Measurements from ENCODE around the gene RFX1.
A peak's percentile ranks its signal among the peaks of the same experiment; 100 is the strongest.
"Not testable (repeated sequence)": the region's sequence is repeated elsewhere in the genome, so short reads cannot be mapped to it uniquely, and the experiment has no call there.

RFX1 gene

DNA sequence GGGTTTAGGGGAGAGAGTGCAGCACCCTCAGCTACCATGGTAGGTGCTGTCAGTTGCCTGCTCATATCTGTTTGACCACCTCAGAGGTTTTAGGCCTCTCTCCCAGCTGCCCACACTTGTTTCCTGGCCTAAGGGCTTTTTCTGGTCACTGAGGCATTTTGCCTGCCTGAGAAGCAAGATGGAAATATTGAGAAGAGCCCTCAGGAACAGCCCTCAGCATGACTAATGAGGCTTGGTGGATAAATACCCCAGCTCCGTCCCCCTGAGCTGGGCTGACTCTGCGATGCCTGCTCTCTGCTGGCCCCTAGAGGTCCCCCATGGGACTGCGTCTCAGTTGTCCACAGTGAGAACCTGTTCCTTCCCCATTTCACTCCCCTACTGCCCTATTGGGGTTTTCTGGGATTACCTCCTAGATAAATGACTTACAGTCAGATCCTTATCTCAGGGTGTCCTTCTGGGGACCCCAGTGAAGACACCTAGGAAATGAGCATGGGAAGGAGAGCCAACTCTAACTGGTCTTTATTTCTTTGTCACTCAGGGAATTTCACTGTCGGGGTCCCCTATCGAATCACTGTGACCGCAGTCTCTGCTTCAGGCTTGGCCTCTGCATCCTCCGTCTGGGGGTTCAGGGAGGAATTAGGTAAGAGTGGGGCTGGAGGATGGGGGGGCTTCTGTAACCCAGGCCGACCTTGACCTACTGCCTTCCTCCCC lies 42.5 kb upstream of the RFX1 start:
- Histone ChIP-seq H3K4me1 (no peaks in the 10 kb centered on the region), H3K27ac (no peak overlapping the region), H3K36me3 (ENCODE audit: control insufficient read depth, insufficient read depth, low read length) (no peaks in the 10 kb centered on the region), H2AFZ (no peak overlapping the region), H3K79me2 (no peaks in the 10 kb centered on the region), H3K27me3 (ENCODE audit: control insufficient read depth, insufficient read depth, low read length) (no peaks in the 10 kb centered on the region), H3K9ac (no peak overlapping the region), H3K4me2 (ENCODE audit: low read length) (no peak overlapping the region), H3K4me3 (ENCODE audit: low read depth, low read length) (no peak overlapping the region), H3K9me3 (ENCODE audit: control insufficient read depth, low read length) (no peaks in the 10 kb centered on the region)
- TF ChIP-seq, protein P1, sequence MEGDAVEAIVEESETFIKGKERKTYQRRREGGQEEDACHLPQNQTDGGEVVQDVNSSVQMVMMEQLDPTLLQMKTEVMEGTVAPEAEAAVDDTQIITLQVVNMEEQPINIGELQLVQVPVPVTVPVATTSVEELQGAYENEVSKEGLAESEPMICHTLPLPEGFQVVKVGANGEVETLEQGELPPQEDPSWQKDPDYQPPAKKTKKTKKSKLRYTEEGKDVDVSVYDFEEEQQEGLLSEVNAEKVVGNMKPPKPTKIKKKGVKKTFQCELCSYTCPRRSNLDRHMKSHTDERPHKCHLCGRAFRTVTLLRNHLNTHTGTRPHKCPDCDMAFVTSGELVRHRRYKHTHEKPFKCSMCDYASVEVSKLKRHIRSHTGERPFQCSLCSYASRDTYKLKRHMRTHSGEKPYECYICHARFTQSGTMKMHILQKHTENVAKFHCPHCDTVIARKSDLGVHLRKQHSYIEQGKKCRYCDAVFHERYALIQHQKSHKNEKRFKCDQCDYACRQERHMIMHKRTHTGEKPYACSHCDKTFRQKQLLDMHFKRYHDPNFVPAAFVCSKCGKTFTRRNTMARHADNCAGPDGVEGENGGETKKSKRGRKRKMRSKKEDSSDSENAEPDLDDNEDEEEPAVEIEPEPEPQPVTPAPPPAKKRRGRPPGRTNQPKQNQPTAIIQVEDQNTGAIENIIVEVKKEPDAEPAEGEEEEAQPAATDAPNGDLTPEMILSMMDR (IDR thresholded peaks at IDR 0.05), result peak; percentile 67

DNA sequence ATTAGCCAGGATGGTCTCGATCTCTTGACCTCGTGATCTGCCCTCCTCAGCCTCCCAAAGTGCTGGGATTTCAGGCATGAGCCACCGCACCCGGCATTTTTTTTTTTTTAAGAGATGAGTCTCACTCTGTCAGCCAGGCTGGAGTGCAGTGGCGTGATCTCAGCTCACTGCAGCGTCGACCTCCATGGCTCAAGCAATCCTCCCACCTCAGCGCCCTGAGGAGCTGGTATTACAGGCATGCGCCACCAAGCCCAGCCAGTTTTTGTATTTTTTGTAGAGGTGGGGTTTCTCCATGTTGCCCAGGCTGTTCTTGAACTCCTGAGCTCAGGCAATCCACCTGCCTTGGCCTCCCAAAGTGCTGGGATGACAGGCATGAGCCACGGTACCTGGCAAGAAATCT lies 41.7 kb upstream of the RFX1 start:
- not testable (repeated sequence) for H3K4me3 ChIP-seq (ENCODE audit: low read depth, low read length); H3K27ac ChIP-seq; H3K9me3 ChIP-seq (ENCODE audit: control insufficient read depth, low read length); H2AFZ ChIP-seq; H3K4me1 ChIP-seq; H3K4me2 ChIP-seq (ENCODE audit: low read length); H3K9ac ChIP-seq; H3K79me2 ChIP-seq; H3K27me3 ChIP-seq (ENCODE audit: control insufficient read depth, insufficient read depth, low read length); H3K36me3 ChIP-seq (ENCODE audit: control insufficient read depth, insufficient read depth, low read length)

DNA sequence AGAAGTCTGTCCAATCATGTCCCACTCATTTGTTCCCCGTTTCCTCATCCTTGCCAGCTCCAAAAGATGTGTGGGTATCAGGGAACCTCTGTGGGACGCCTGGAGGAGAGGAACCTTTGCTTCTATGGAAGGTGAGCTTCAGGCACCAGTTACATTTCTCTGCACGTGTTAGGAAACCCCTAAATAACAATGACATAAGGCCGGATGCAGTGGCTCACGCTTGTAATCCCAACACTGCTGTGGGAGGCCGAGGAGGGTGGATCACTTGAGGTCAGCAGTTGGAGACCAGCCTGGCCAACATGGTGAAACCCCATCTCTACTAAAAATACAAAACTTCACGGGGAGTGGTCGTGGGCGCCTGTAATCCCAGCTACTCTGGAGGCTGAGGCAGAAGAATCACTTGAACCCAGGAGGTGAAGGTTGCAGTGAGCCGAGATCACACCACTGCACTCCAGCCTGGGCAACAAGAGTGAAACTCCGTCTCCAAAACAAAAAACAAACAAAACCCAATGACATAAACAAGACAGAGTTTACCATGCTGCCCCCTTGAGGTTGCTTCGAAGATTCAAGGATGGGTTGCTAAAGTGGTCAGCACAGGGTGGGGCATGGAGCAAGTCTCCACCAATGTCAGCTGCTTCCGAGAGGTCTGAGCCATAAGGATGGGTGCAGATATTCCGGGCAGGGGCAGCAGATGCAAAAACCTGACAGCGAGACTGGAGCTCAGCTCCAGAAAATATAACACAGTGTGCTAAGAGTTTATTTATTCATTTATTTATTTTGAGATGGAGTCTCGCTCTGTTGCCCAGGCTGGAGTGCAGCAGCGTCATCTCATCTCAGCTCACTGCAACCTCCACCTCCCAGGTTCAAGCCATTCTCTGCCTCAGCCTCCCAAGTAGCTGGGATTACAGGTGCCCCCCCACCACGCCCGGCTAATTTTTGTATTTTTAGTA lies 36.8 kb upstream of the RFX1 start:
- not testable (repeated sequence) for H3K9ac ChIP-seq; H3K27me3 ChIP-seq (ENCODE audit: control insufficient read depth, insufficient read depth, low read length); H3K36me3 ChIP-seq (ENCODE audit: control insufficient read depth, insufficient read depth, low read length); H3K4me1 ChIP-seq; H3K9me3 ChIP-seq (ENCODE audit: control insufficient read depth, low read length); H3K79me2 ChIP-seq; H3K4me2 ChIP-seq (ENCODE audit: low read length)
- Histone ChIP-seq H2AFZ (peak overlapping the region; percentile 10), H3K27ac (peak overlapping the region; percentile 6), H3K4me3 (ENCODE audit: low read depth, low read length) (peak overlapping the region; percentile 16)
- TF ChIP-seq, protein P1 (IDR thresholded peaks at IDR 0.05), result peak; percentile 67

DNA sequence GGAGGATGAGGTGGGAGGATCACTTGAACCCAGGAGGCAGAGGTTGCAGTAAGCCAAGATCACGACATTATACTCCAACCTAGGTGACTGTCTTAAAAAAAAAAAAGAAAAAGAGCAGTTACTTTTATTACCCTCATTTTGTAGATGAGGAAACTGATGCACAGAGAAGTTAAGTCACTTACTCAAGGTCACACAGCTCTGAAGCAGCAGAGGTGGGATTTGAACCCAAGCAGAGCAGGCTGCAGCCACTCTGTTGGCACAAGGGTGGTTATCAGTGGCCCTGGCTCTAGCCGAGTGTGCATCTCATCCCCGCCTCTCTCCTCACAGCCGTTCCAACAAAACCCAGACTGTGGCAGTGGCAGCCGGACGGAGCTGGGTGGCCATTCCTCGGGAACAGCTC lies 33.1 kb upstream of the RFX1 start:
- no peak overlapping the region for H3K4me3 ChIP-seq (ENCODE audit: low read depth, low read length)
- TF ChIP-seq, protein P1 (IDR thresholded peaks at IDR 0.05), result no peak
- no peaks in the 10 kb centered on the region for H3K36me3 ChIP-seq (ENCODE audit: control insufficient read depth, insufficient read depth, low read length)
- H3K4me2 ChIP-seq (ENCODE audit: low read length), result no peak overlapping the region
- no peaks in the 10 kb centered on the region for H3K27me3 ChIP-seq (ENCODE audit: control insufficient read depth, insufficient read depth, low read length)
- H3K79me2 ChIP-seq, result no peaks in the 10 kb centered on the region
- no peak overlapping the region for H3K9ac ChIP-seq
- no peaks in the 10 kb centered on the region for H3K4me1 ChIP-seq
- no peak overlapping the region for H3K27ac ChIP-seq
- no peaks in the 10 kb centered on the region for H3K9me3 ChIP-seq (ENCODE audit: control insufficient read depth, low read length)
- no peak overlapping the region for H2AFZ ChIP-seq

DNA sequence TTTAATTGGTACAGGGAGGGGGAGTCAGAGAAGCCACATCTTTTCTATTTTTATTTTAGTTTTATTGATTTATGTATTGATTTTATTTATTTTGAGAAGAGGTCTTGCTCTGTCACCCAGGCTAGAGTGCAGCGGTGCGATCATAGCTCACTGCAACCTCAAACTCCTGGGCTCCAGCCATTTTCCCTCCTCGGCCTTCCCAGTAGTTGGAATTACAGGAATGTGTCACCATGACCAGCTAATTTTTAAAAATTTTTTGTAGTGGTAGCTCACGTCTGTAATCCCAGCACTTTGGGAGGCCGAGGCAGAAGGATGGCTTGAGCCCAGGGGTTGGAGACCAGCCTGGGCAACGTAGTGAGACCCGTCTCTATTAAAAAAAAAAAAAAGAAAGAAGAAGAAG lies 29.6 kb upstream of the RFX1 start:
- no peak overlapping the region for H3K9ac ChIP-seq
- TF ChIP-seq, protein P1 (IDR thresholded peaks at IDR 0.05), result no peak
- no peaks in the 10 kb centered on the region for H3K79me2 ChIP-seq
- no peaks in the 10 kb centered on the region for H3K9me3 ChIP-seq (ENCODE audit: control insufficient read depth, low read length)
- no peak overlapping the region for H3K4me2 ChIP-seq (ENCODE audit: low read length)
- H3K36me3 ChIP-seq (ENCODE audit: control insufficient read depth, insufficient read depth, low read length), result no peaks in the 10 kb centered on the region
- H3K27ac ChIP-seq, result no peak overlapping the region
- no peak overlapping the region for H2AFZ ChIP-seq
- no peak overlapping the region for H3K4me3 ChIP-seq (ENCODE audit: low read depth, low read length)
- H3K27me3 ChIP-seq (ENCODE audit: control insufficient read depth, insufficient read depth, low read length), result no peaks in the 10 kb centered on the region
- H3K4me1 ChIP-seq, result no peaks in the 10 kb centered on the region

DNA sequence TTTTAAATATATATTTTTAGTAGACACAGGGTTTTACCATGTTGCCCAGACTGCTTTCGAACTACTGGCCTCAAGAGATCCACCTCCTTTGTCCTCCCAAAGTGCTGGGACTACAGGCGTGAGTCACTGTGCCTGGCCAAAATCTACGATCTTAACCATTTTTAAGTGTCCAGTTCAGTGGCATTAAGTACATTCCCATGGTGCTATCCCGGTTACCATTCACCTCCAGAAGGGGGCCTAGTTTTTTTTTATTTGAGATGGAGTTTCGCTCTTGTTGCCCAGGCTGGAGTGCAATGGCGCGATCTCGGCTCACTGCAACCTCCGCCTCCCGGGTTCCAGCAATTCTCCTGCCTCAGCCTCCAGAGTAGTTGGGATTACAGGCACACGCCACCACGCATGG lies 29.0 kb upstream of the RFX1 start:
- not testable (repeated sequence) for H3K79me2 ChIP-seq; H3K36me3 ChIP-seq (ENCODE audit: control insufficient read depth, insufficient read depth, low read length); H2AFZ ChIP-seq; H3K27ac ChIP-seq; H3K4me3 ChIP-seq (ENCODE audit: low read depth, low read length); H3K9ac ChIP-seq; H3K27me3 ChIP-seq (ENCODE audit: control insufficient read depth, insufficient read depth, low read length); H3K9me3 ChIP-seq (ENCODE audit: control insufficient read depth, low read length); H3K4me1 ChIP-seq; H3K4me2 ChIP-seq (ENCODE audit: low read length)
